Smooth muscle cell (in vitro differentiated cells): Measurements from ENCODE around the gene CEP72. TPM values are rescaled to one million over a fixed set of nuclear protein-coding genes. Genes with fewer than 3 reads are reported as not detected.

Experiments used
- DNase-seq: peaks from one replicate; lab custom pipeline; 2025; ENCODE audit not compliant: unreplicated experiment; lab: John Stamatoyannopoulos, UW
- H2AFZ ChIP-seq: fragments of 200-600 bp; sonication (generic); 2 replicates; pipeline ENCODE4 v1.6.0; 2016; ENCODE audit warnings: antibody characterized with exemption, low read depth, mild to moderate bottlenecking
- H3F3A ChIP-seq: fragments of 200-600 bp; sonication (generic); 2 replicates; pipeline ENCODE4 v1.6.0; 2017; ENCODE audit warnings: antibody characterized with exemption, low read depth
- H3K27ac ChIP-seq: fragments of 200-600 bp; sonication (generic); 2 replicates; pipeline ENCODE4 v1.5.1; 2016; ENCODE audit warnings: low read depth, mild to moderate bottlenecking
- H3K27me3 ChIP-seq: fragments of 200-600 bp; sonication (generic); 2 replicates; pipeline ENCODE4 v1.6.1; 2016; ENCODE audit warnings: low read depth, mild to moderate bottlenecking
- H3K36me3 ChIP-seq: fragments of 200-600 bp; sonication (generic); 2 replicates; pipeline ENCODE4 v1.5.1; 2016; ENCODE audit warnings: low read depth
- H3K4me1 ChIP-seq: fragments of 200-600 bp; sonication (generic); 2 replicates; pipeline ENCODE4 v1.5.1; 2016; ENCODE audit warnings: low read depth
- H3K4me2 ChIP-seq: fragments of 200-600 bp; sonication (generic); 2 replicates; pipeline ENCODE4 v1.6.0; 2016; ENCODE audit warnings: mild to moderate bottlenecking
- H3K4me3 ChIP-seq: fragments of 200-600 bp; sonication (generic); 2 replicates; pipeline ENCODE4 v1.5.1; 2016; ENCODE audit warnings: mild to moderate bottlenecking
- H3K79me2 ChIP-seq: fragments of 200-600 bp; sonication (generic); 2 replicates; pipeline ENCODE4 v1.6.0; 2016; ENCODE audit warnings: low read depth, mild to moderate bottlenecking
- H3K9ac ChIP-seq: fragments of 200-600 bp; sonication (generic); 2 replicates; pipeline ENCODE4 v1.6.0; 2016; ENCODE audit warnings: low read depth
- H3K9me3 ChIP-seq: fragments of 200-600 bp; sonication (generic); replicated peaks from 2 replicates; pipeline ENCODE4 v1.5.1; 2016; ENCODE audit warnings: low read depth
- H4K20me1 ChIP-seq: fragments of 200-600 bp; sonication (generic); 2 replicates; pipeline ENCODE4 v1.6.0; 2016; ENCODE audit warnings: low read depth
- WGBS: methylation state at CpG from one replicate; pipeline ENCODE4 v1.1.7; 2016; ENCODE audit warnings: low lambda C conversion rate; 5-methylcytosine and 5-hydroxymethylcytosine counted together
- polyA plus RNA-seq: library from polyadenylated mRNA; unstranded; fragments of >200 nt; fragmentation: Nextera tagmentation; extraction: Ambion mirVana; gene quantifications from 2 replicates; pipeline ENCODE4 v1.2.1, GENCODE V29; 2016
- total RNA-seq: library from RNA; depleted of rRNA; stranded (reverse); fragments of >200 nt; gene quantifications from 2 replicates; pipeline ENCODE4 v1.2.3, GENCODE V29; 2014
- TF ChIP-seq, protein P1 (sequence below): fragments of 200-600 bp; sonication (generic); IDR thresholded peaks from 2 replicates; pipeline ENCODE4 v1.5.1; 2017; ENCODE audit warnings: borderline replicate concordance, mild to moderate bottlenecking, antibody characterized with exemption; ENCODE audit not compliant: insufficient read depth, poor library complexity, severe bottlenecking

CEP72 gene
- total and polyA plus RNA-seq, 2 experiments from 2014 or later: 2.7 to 4.0 TPM

DNA sequence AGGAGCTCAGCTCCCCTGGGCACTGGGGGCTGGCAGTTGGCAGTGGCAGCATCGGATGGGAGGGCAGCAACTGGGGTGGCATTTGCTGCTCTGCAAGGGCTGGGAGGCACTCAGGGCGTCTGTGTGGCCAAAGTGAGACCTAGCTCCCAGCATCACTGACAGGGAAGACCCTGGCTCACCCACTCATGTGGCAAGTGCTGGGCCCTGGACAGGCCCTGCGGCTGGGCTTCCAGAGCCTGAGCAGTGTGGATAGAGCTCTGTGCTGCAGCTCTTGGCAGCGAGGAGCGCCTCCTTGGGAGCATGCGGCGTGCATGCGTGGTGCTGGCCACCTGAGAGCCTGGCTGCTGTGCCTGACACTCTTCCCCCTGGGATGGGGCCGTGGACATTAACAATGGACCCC, 10.2 kb downstream of the CEP72 start:
- no peaks in the 10 kb centered on the region for H4K20me1 ChIP-seq
- H3K9me3 ChIP-seq: no peaks in the 10 kb centered on the region
- H3K4me3 ChIP-seq: no peak overlapping the region
- WGBS: 97% methylated on average over 9 of the region's 9 CpGs
- no peaks in the 10 kb centered on the region for H3K36me3 ChIP-seq
- no peak overlapping the region for H3K27ac ChIP-seq
- TF ChIP-seq, protein P1, sequence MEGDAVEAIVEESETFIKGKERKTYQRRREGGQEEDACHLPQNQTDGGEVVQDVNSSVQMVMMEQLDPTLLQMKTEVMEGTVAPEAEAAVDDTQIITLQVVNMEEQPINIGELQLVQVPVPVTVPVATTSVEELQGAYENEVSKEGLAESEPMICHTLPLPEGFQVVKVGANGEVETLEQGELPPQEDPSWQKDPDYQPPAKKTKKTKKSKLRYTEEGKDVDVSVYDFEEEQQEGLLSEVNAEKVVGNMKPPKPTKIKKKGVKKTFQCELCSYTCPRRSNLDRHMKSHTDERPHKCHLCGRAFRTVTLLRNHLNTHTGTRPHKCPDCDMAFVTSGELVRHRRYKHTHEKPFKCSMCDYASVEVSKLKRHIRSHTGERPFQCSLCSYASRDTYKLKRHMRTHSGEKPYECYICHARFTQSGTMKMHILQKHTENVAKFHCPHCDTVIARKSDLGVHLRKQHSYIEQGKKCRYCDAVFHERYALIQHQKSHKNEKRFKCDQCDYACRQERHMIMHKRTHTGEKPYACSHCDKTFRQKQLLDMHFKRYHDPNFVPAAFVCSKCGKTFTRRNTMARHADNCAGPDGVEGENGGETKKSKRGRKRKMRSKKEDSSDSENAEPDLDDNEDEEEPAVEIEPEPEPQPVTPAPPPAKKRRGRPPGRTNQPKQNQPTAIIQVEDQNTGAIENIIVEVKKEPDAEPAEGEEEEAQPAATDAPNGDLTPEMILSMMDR: no peak
- H3K27me3 ChIP-seq: no peaks in the 10 kb centered on the region
- H3K4me1 ChIP-seq: no peaks in the 10 kb centered on the region
- no peak for DNase-seq
- no peak overlapping the region for H2AFZ ChIP-seq
- H3K79me2 ChIP-seq: no peaks in the 10 kb centered on the region
- no peak overlapping the region for H3K4me2 ChIP-seq
- H3F3A ChIP-seq: no peaks in the 10 kb centered on the region
- H3K9ac ChIP-seq: no peak overlapping the region

DNA sequence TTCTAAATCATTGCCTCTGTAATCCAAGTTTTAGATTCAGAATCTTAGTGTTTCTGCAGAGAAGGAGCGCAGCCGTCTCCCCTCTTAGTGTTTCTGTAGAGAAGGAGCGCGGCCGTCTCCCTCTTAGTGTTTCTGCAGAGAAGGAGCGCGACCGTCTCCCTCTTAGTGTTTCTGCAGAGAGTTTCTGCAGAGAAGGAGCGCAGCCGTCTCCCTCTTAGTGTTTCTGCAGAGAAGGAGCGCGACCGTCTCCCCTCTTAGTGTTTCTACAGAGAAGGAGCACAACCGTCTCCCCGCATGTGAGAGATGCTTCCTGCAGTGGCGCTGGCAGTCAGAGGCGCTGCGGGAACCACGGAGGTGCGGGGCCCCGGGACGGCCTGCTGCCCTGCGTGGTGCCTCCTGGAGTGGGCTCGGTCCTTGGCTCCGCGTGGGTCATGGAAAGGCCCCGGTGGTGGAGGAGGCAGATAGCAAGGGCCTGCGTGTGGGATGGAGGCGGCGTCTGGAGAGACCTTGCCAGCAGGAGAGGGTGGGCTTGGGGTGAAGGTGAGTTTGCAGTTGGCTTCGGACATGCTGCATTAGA, 10.9 kb downstream of the CEP72 start:
- H3K9ac ChIP-seq: no peak overlapping the region
- no peaks in the 10 kb centered on the region for H4K20me1 ChIP-seq
- H3K4me1 ChIP-seq: no peaks in the 10 kb centered on the region
- H3K9me3 ChIP-seq: no peaks in the 10 kb centered on the region
- H3K4me2 ChIP-seq: no peak overlapping the region
- TF ChIP-seq, protein P1: no peak
- H3K36me3 ChIP-seq: no peaks in the 10 kb centered on the region
- no peaks in the 10 kb centered on the region for H3F3A ChIP-seq
- no peak for DNase-seq
- no peaks in the 10 kb centered on the region for H3K27me3 ChIP-seq
- WGBS: 96% methylated on average over 31 of the region's 31 CpGs
- no peak overlapping the region for H3K4me3 ChIP-seq
- H3K79me2 ChIP-seq: no peaks in the 10 kb centered on the region
- H2AFZ ChIP-seq: no peak overlapping the region
- no peak overlapping the region for H3K27ac ChIP-seq

DNA sequence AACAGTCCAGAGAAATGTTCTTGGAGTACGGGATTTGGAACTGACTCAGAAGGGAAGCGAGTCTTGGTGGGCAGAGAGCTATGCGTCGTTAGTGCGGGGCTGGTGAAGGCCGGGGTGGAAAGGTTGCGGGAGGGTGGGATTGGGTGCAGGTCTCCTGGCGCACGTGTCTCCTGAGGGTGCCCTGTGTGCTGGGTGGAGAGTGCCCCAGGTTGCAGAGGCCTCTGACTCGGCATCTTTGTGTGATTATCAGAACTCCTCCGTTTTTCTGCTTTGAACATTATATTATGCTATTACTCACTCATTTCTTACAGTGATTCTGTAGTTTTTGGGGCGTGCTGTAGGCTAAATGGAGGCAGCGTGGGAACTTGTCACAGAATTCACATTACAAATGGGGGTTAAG, 11.4 kb downstream of the CEP72 start:
- no peaks in the 10 kb centered on the region for H3K27me3 ChIP-seq
- no peaks in the 10 kb centered on the region for H4K20me1 ChIP-seq
- DNase-seq: no peak
- no peak overlapping the region for H3K4me2 ChIP-seq
- WGBS: 92% methylated on average over 13 of the region's 13 CpGs
- H3K9me3 ChIP-seq: no peaks in the 10 kb centered on the region
- TF ChIP-seq, protein P1: no peak
- H2AFZ ChIP-seq: no peak overlapping the region
- H3K36me3 ChIP-seq: no peaks in the 10 kb centered on the region
- H3F3A ChIP-seq: no peaks in the 10 kb centered on the region
- no peak overlapping the region for H3K27ac ChIP-seq
- no peaks in the 10 kb centered on the region for H3K4me1 ChIP-seq
- H3K79me2 ChIP-seq: no peaks in the 10 kb centered on the region
- no peak overlapping the region for H3K4me3 ChIP-seq
- H3K9ac ChIP-seq: no peak overlapping the region

DNA sequence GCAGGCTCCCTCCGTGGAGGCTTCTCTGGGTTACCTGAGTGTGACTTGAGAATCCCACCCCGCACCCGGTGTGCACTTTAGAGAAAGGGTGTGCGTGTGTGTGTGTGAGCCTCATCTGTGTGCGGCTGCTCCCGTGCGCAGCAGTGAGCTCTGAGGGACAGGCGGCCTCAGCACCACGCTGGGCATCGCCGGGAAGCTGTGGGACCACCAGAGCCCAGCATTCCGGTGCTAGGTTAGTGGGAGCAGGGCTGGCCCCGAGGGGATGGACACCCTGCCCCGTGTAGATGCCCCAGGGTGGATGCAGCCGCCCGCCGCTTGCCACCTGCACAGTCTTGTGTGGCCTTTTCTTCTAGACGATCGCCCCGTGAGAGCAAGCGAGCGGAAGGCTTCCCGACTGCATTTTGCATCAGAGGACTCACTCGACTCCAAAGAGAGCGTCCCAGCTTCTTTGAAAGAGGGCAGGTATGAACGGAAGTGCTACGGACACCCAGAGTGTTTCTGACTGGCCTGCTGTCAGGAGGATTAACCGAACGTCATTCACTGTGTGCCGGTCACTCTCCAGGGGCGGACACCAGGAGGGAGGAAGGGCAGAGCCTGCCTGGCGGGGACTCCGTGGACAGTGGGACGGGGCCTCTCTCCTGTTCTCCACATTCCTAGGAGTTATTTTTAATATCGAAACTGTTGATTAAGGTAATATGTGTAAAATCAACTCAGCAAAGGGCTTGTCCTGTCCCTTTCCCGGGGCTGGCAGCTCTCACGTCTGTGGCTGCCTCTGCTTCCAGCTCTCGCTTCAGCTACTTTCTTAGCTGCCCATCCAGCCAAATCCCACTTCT, 12.2 kb downstream of the CEP72 start:
- H3K4me2 ChIP-seq: no peak overlapping the region
- WGBS: 97% methylated on average over 37 of the region's 38 CpGs
- no peaks in the 10 kb centered on the region for H3K4me1 ChIP-seq
- no peak overlapping the region for H3K4me3 ChIP-seq
- TF ChIP-seq, protein P1: no peak
- H3K9me3 ChIP-seq: no peaks in the 10 kb centered on the region
- no peaks in the 10 kb centered on the region for H4K20me1 ChIP-seq
- H3K79me2 ChIP-seq: no peaks in the 10 kb centered on the region
- H3K27me3 ChIP-seq: no peaks in the 10 kb centered on the region
- H3F3A ChIP-seq: no peaks in the 10 kb centered on the region
- no peak for DNase-seq
- H3K36me3 ChIP-seq: no peaks in the 10 kb centered on the region
- H3K27ac ChIP-seq: no peak overlapping the region
- no peak overlapping the region for H3K9ac ChIP-seq
- no peak overlapping the region for H2AFZ ChIP-seq
